Calu3 (cell line): ENCODE data around the gene IFITM5. TPM values are rescaled to one million over a fixed set of nuclear protein-coding genes. Genes with fewer than 3 reads are reported as not detected.

Experiments
- BruUV-seq: library from RNA; stranded (reverse); fragments of 400-500 nt; replicated peaks from 2 replicates; lab custom pipeline; 2021; lab: Mats Ljungman, UMichigan
- CTCF ChIA-PET: fragments of 300-600 bp; sonication (Branson Sonifier 250); formaldehyde crosslinking; loops from one replicate; lab custom pipeline; 2022; ENCODE audit warnings: antibody characterized with exemption; lab: Charles Lee
- DNase-seq: peaks from one replicate; pipeline ENCODE4 v3.0.0; 2022
- H3K27ac Mint-ChIP-seq: one replicate; pipeline ENCODE4 v1.8.0; 2022; ENCODE audit warnings: mixed read lengths; ENCODE audit not compliant: unreplicated experiment
- H3K27me3 Mint-ChIP-seq: one replicate; pipeline ENCODE4 v1.8.0; 2022; ENCODE audit warnings: mixed read lengths; ENCODE audit not compliant: unreplicated experiment
- H3K36me3 Mint-ChIP-seq: one replicate; pipeline ENCODE4 v1.8.0; 2022; ENCODE audit warnings: mild to moderate bottlenecking, moderate library complexity, mixed read lengths; ENCODE audit not compliant: insufficient read depth, unreplicated experiment
- H3K4me1 Mint-ChIP-seq: one replicate; pipeline ENCODE4 v1.8.0; 2022; ENCODE audit warnings: mild to moderate bottlenecking, low read depth, mixed read lengths; ENCODE audit not compliant: unreplicated experiment
- H3K4me3 Mint-ChIP-seq: one replicate; pipeline ENCODE4 v1.8.0; 2022; ENCODE audit warnings: mild to moderate bottlenecking, low read depth, moderate library complexity, mixed read lengths; ENCODE audit not compliant: unreplicated experiment
- H3K9me3 Mint-ChIP-seq: one replicate; pipeline ENCODE4 v1.8.0; 2022; ENCODE audit warnings: low read depth, mixed read lengths; ENCODE audit not compliant: unreplicated experiment
- CTCF ChIP-seq: fragments of 200-600 bp; IDR thresholded peaks from one replicate; pipeline ENCODE4 v1.8.0; 2022; ENCODE audit warnings: antibody characterized with exemption; ENCODE audit not compliant: unreplicated experiment
- intact Hi-C: fragments of 100-400 bp; cut with micrococcal nuclease; formaldehyde crosslinking; loops from one replicate; pipeline ENCODE4 v1.10.0; 2022; ENCODE audit not compliant: unreplicated experiment
- total RNA-seq: library from RNA; stranded (reverse); gene quantifications from 2 replicates; pipeline ENCODE4 v1.2.3, GENCODE V29; 2022

Gene IFITM5
- total RNA-seq, 1 experiment from 2014 or later: not detected

GRCh38 chr11:328012-328411, 28.7 kb upstream of the IFITM5 start:
- no TSS peak for BruUV-seq
- H3K4me1 Mint-ChIP-seq: no peaks in the 10 kb centered on the region
- no peak for TF ChIP-seq CTCF
- DNase-seq: no peak
- peaks cover 28% of the 10 kb centered on the region for H3K27me3 Mint-ChIP-seq
- CTCF ChIA-PET: interaction anchor here (0.9 kb wide), 1 partner anchor 21 kb away, joined by 3 read pairs; no protein-coding TSS in a partner anchor
- H3K9me3 Mint-ChIP-seq: no peaks in the 10 kb centered on the region
- no peak overlapping the region for H3K27ac Mint-ChIP-seq
- H3K4me3 Mint-ChIP-seq: no peak overlapping the region
- intact Hi-C loops: no loop called here
- peaks cover 4% of the 10 kb centered on the region for H3K36me3 Mint-ChIP-seq

- no peak for TF ChIP-seq CTCF
- Mint-ChIP-seq H3K27me3 (peaks cover 28% of the 10 kb centered on the region), H3K9me3 (no peaks in the 10 kb centered on the region), H3K4me1 (no peaks in the 10 kb centered on the region), H3K36me3 (peaks cover 4% of the 10 kb centered on the region), H3K4me3 (no peak overlapping the region), H3K27ac (no peak overlapping the region)
- intact Hi-C loops: no loop called here
- CTCF ChIA-PET: interaction anchor here (0.6 to 0.9 kb wide), 3 partner anchors 11 to 22 kb away, joined by 3 read pairs; no protein-coding TSS in a partner anchor
- DNase-seq: no peak
- BruUV-seq: no TSS peak
Measured at GRCh38 chr11:327581-327923, 28.2 kb upstream of the IFITM5 start.

- no TSS peak for BruUV-seq
Measured at GRCh38 chr11:326842-327580, 27.7 kb upstream of the IFITM5 start.

GRCh38 chr11:326592-326841, 27.2 kb upstream of the IFITM5 start:
- no peak for TF ChIP-seq CTCF
- Mint-ChIP-seq H3K4me3 (no peak overlapping the region), H3K4me1 (no peaks in the 10 kb centered on the region), H3K36me3 (peaks cover 4% of the 10 kb centered on the region), H3K27me3 (peaks cover 27% of the 10 kb centered on the region), H3K9me3 (no peaks in the 10 kb centered on the region), H3K27ac (no peak overlapping the region)
- DNase-seq: no peak
- CTCF ChIA-PET: interaction anchor here (0.7 kb wide), 1 partner anchor 46 kb away, joined by 3 read pairs; no protein-coding TSS in a partner anchor
- intact Hi-C loops: no loop called here
- no TSS peak for BruUV-seq

More at GRCh38 chr11:326842-327580, 27.7 kb upstream of the IFITM5 start:
- DNase-seq: no peak
- intact Hi-C loops: no loop called here
- no peak overlapping the region for H3K27ac Mint-ChIP-seq
- no peak overlapping the region for H3K4me3 Mint-ChIP-seq
- CTCF ChIA-PET: interaction anchor here (0.6 to 0.9 kb wide), 4 partner anchors 10 to 47 kb away, joined by 3 read pairs; no protein-coding TSS in a partner anchor
- H3K9me3 Mint-ChIP-seq: no peaks in the 10 kb centered on the region
- no peaks in the 10 kb centered on the region for H3K4me1 Mint-ChIP-seq
- H3K27me3 Mint-ChIP-seq: peaks cover 28% of the 10 kb centered on the region
- peaks cover 4% of the 10 kb centered on the region for H3K36me3 Mint-ChIP-seq
- TF ChIP-seq CTCF: no peak
